ENCODE measurements around the gene RACK1.

GRCh38 chr5:181205761-181206649 lies 37.7 kb downstream of the RACK1 start:
- no peak for TF ChIP-seq POLR2AphosphoS5 (IDR thresholded peaks at IDR 0.05)
- TF ChIP-seq CTCF (IDR thresholded peaks at IDR 0.05), result no peak
